Measurements from ENCODE around the gene MAP3K7.

Gene MAP3K7

DNA sequence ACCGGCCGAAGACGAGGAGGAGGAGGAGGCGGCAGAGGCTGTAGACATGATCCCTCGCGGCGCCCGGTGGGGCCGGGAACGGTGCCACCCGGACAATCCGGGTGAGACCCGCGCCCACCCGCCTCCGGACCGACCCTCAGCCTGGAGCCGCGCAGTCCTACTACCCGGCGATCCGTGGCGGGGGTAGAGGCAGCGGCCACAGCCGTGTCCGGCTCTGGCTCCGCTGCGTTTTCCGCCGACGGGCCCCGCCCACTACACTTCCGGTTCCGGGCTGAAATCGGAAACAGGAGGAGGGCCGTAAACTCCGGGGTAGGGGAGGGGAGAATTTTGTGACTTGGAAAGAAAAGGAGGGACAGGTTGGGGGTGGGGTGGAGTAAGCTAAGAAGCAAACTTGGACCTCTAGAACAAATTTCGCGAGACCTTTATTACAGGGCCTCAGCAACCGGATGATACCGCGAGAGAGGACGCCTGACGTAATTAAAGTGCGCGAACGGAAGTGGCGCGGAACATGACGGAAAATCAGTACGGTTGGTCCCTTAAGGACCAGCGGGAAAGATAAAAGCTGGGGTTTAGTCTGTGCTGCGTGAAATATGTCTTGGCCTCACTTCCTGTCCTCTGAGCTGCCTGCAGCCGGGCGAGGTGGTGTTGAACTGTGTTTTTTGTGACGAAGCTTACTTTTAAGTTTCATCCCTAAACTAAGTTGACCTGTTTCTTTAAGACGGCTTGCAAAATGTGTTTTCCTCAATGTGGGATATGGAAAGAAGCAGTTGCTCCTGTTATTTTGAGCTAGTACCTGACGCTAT lies at the start of gene MAP3K7:
TSS of gene MAP3K7 (minus strand) at position 237 of the 803 bp plus-strand sequence. CDS start at position 48, 189 bp downstream.
- peak; percentile 94 for DNase-seq

DNA sequence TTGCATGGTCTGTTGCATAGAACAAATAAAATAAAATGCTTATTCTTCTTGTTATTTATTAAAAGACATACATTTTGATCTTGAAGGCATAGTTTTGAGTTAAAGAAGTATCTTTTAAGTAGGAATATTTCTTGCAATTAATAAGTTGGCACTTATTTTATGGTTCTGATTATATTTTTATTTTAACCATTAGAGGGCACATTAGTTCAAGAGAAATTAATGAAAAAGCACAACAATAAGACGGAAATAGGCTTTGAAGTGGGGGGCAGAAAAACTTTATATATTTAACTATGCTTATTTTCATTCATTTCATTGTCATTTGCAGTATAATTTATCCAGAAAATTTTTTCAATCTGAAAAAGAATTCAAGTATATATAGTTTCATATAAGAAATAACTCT lies 44.2 kb upstream of the MAP3K7 start:
- DNase-seq: no peak

GRCh38 chr6:90621581-90621980 lies 34.7 kb upstream of the MAP3K7 start:
- DNase-seq: no peak

GRCh38 chr6:90619221-90619620 lies 32.3 kb upstream of the MAP3K7 start:
- no peak for DNase-seq

GRCh38 chr6:90612313-90612680 lies 25.4 kb upstream of the MAP3K7 start:
- DNase-seq: peak; percentile 77

- DNase-seq: peak; percentile 42
Measured at GRCh38 chr6:90611543-90612312, 24.9 kb upstream of the MAP3K7 start.

DNA sequence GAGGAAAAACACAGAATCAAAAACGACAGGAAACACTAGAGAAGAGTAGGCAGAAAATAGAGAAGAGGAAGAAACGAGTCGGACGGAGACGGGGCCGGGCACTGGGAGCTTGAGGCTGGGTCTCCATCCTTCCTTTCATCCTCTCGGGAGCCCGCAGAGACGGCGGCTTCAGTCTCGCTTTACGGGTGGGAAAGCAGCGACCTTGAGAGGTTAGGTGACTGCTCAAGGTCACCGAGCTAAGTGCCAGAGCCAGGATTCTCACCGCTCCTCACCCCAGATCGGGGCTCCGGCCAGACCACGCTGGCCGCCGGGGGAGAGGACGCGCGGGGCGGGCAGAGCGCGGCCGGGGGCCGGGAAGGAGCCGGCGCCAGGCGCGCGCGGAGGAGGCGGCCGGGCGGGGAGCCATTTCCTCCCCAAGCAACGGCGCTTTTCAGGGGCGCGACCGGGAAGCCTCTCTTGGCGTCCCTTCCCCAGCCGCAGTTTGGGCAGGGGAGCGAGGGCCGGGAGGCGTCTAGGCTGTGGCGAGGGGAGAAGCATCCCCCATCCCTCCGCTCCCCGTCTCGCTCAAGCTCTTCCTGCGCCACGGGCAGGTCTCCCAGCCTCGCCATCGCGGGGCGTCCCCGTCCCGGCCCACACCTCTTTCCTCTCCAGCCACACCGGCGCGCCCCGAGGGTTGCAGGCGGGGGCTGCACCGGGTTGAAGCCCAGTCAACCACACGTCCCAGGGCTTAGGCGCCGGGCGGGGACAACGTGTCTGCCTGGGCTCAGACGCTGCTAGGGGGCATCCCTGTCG lies 24.1 kb upstream of the MAP3K7 start:
- peak; percentile 42 for DNase-seq

GRCh38 chr6:90610301-90610750 lies 23.5 kb upstream of the MAP3K7 start:
- no peak for DNase-seq

- no peak for DNase-seq
Measured at GRCh38 chr6:90605749-90606340, 19.0 kb upstream of the MAP3K7 start.

DNA sequence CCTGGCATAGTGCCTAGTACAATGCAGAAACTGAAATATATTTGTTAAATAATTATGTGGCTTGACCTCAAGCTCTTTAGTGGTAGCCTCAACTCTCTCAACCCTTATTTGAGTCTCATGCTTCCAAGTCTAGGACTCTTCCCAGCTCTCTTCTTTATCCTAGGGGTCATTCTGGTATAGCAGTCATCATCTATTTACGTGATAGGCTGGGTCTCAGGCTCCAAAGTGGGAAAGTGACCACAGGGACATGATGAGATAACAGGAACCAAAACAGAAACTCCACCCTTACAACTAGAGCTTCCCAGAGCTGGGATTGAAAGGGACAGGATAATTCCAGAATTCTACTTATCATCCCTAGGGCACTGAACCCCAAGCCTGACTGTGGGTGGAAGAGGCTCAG lies 17.7 kb upstream of the MAP3K7 start:
- DNase-seq: no peak

DNA sequence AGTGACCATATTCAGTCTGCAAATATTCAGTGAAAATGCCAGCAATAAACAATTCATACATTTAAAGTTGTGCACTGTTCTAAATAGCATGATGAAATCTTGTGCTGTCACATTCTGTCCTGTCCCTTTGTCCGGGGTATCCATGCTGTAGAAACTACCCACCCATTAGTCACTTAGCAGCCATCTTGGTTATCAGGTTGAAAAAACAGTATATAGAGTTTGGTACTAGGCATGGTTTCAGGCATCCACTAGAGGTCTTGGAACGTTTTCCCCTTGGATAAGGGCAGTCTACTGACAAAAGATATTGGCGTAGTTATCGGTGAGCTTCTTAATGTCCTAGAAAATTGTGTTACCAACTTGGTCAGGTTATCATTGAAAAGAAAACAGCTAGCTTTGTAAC lies 12.3 kb upstream of the MAP3K7 start:
- DNase-seq: no peak

DNA sequence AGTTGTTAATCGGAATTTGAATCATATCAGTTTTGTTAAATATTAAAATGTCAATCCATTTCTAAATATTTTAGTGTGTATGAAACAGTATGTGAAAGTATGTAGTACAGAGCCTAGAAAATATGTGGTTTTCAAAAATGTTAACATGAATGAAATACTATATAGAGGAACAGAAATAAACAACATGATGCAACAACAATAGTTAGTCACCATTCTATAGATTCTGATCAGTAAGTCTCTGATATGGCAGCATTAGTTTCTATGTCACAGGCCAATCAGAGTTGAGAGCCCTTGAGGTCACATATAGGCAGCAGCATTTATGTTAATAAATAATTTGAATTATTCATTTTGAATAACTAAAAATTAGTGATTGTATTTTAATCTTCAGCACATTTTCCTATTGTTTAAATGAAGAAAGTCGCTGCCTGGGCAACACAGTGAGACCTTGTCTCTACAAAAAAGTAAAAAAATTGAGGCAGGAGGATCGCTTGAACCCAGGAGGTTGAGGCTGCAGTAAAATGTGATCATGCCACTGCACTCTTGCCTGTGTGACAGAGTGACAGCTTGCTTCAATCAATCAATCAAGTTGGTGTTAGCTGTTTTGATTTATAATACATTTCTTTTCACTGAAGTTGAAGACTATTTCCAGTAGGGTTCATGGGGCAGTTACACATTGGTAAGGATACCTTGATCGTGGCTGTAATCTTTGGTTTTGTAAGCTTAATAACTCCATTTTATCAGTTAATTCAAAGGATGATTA lies 11.5 kb upstream of the MAP3K7 start:
- DNase-seq: no peak

DNA sequence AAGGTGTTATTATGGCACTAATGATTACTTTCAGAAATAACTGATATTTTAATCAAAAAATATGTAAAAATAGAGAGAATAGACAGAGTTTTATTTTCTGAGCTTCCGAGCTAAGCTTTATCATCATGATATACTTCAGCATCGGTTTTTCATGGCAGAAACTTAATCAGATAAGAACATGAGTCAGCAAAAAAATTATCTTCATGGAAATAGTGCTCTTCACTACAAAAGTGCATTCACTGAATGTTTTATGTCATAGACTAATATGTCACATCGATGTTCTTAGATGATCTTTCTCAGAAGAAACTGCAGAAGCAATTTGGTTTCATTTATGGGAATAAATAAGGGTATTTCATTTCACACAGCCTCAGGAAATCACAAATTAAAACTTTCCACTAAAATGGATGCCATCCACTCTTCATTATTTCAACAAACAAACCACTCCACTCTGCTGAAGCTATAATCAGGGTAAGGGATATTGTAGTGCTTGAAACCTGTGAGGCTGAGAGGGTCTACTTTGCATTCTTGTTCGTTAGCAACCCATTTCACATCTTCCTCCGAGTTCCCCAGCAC lies 10.2 kb upstream of the MAP3K7 start:
- no peak for DNase-seq

- no peak for DNase-seq
Measured at GRCh38 chr6:90595854-90596253, 9.0 kb upstream of the MAP3K7 start.

DNA sequence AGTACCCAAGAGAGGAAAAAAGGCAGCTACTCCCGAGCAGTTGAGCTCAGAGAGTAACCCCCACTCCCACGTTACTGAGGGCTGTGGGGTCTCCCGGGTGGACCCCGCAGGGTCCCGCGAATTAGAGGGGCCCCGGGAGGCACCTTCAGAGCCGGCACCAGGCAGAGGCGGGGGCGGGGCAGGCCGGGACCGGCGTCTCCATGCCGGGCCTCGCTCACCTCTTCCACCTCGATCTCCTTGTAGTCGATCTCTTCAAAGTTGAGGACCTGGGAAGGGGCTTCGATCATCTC lies 381 bp downstream of the MAP3K7 start:
- no peak for DNase-seq

DNA sequence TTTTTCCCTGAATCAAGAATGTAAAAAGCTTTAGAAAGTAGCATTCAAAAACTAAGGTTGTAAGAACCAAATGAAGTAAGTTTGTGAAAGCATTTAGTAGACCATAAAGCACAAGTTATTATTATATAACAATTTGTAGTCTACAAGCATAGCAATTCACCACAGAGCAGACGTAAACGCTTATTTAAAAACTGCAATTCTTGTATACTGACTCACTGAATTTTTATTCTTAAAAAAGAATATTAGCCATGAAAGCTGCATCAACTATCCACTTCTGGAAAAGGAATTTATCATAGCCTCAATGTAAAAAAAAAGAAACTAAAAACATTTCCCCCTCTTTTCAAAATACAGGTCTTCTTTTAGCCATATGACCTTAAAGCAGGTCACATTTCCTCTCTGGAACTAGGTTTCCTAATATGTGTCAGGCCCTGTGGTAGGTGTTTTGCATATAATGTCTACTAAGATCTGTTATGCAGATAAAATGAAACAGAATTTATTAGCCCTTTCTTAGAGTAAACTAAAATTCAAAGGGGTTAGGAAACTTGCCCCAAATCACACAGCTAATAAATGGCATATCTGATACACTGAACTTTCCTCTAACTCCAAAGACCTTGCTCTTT lies 2.1 kb downstream of the MAP3K7 start:
- DNase-seq: no peak

DNA sequence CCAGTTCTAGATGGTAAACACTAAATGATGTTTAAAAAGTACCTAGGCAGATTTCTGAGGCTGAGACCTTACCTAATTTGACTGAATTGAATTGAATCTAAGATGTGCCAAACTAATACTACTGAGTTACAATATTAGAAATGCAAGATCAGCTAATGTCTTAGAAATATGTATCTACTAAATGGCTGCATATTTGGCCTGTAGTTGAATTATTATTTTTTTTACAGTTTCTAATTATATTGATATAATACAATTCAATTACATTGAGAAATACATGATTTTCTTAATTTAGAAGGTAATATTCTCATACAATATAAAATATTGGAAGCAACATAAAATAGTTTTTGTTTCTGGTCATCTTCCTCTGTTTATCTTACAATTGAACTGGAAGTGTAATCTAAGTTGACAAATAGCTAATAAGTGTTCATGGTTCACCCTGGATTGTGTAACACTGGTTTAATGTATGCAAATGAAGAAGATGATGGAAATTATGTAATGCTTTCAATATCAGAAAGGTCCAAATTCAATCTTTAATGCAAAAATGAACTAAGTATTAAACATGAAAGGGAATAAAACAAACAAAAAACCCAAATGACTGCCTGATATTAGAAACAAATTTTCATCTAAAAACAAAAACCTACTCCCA lies 2.9 kb downstream of the MAP3K7 start:
- no peak for DNase-seq

GRCh38 chr6:90583179-90583835 lies 3.6 kb downstream of the MAP3K7 start:
- no peak for DNase-seq

GRCh38 chr6:90581146-90581545 lies 5.7 kb downstream of the MAP3K7 start:
- DNase-seq: no peak

DNA sequence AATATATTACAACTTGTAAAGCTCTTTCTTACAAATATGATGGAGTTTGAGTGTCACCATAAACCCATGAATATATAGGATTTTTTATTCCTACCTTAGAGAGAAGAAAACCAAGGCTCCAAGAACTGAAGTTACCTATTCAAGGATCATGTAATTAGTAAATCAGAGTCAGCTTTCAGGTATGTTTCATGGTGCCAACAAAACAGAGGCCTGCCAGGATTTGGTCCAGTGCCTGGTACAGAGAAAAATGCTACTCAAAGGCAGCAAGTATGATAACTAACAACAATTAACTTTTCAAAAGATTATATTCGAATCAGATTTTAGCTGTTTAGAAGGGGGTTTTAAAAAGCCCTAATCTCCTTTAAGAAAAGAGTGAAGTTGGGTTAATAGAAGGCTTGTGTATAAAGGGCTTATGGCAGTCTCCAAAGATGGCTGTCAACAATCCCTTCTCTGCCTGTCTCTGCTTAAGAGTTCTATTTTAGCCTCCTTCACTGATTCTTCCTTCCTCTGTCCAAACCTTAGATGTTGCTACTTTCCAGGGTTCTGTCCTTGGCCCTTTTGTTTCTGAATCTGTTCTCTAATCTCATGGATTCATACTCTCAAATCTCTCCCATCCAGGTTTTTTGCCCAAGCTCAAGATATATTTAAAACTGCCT lies 7.8 kb downstream of the MAP3K7 start:
- DNase-seq: no peak

Measured in NCI-H82 (cell line).